RPMI7951 (cell line): ENCODE measurements around the gene ADCY2. TPM values are rescaled to one million over a fixed set of nuclear protein-coding genes. Genes with fewer than 3 reads are reported as not detected.
"Not testable (repeated sequence)": the region's sequence is repeated elsewhere in the genome, so short reads cannot be mapped to it uniquely, and the experiment has no call there.

Experiments
- DNase-seq: peaks from one replicate; pipeline ENCODE4 v3.0.0-alpha.2; 2012; ENCODE audit warnings: low read depth
- total RNA-seq: library from RNA; depleted of rRNA; stranded (reverse); fragments of >200 nt; shearing (Covaris generic); gene quantifications from 2 replicates; pipeline ENCODE4 v1.2.3, GENCODE V29; 2014

The ADCY2 gene
- total RNA-seq, 1 experiment from 2014 or later = under 0.01 TPM

DNA sequence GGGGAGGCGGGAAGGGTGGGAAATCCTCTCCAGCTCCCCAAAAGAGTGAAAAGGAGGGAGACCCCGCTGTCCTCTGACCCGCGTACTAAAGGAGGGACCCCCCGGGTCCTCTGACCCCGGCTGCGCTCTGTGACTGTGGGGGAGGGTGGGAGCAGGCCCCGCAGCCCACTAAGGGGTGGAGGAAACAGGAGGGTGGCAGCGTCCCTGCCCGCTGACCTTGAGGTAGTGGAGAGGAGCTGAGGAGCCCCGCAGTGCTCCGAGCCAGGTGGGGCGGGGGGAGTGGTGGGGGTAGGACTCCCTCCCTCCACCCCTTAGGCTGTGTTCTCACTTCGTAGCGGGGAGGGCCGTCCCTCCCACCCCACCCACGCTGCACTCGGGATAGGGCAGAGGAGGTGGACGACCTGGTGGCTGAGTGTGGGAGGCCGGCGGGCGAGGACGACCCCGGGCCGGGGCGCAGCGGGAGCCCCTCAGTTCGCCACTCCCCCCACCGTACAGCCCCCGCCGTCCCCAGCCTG lies 449 bp upstream of the ADCY2 start:
- no peak for DNase-seq

DNA sequence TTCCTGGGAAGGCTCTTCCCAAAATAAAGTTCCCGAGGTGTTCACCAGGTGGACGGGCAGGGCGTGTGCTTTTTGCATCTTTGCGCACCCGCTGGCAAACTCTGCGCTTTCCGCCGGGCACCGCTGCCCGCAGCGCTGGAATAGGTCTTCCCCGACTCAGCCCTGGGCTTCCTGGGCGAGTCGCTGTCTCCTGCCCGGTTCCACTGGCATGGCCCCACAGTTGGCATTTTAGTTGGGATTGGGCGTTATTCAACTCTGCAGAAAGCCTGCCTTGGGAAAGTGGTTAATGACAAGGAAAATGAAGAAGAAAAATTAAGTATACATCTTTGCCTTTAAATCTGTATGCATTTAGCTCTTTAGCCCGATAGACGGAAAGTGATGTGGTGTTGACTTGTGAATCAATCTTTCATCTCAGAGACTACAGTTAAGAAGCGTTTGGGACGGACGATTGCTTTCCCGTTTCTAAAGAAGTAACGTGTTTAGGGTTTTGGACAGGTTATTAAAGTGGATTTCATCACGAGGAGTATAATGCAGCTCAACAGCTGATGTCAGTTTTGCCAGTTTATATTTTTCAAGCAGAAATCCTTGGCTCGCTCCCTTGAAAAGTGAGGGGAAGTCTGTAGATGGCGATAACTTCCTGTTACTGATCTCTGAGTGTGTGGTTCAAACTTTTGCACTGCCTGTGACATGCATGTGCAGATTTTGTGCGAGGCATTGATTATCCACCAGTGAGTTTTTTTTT lies 946 bp downstream of the ADCY2 start:
- no peak for DNase-seq

DNA sequence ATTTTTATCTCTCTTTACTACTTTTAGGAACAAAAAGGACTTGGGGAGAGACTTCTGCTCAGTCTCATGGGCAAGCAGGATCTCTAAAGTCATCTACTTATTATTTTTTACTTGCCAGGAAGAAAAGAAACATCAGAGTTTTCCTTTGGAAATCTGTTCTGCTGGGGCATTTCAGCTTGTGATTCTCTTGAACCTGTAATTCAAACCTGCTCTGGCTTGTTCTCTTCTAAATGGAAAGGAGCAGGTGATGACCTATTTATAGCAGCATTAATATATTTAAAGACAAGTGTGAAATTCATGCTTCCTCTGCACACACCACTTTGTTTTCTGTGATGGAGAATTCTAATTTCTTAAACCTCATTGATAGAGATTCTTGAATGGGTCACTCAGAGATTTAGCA lies 2.0 kb downstream of the ADCY2 start:
- DNase-seq = no peak

DNA sequence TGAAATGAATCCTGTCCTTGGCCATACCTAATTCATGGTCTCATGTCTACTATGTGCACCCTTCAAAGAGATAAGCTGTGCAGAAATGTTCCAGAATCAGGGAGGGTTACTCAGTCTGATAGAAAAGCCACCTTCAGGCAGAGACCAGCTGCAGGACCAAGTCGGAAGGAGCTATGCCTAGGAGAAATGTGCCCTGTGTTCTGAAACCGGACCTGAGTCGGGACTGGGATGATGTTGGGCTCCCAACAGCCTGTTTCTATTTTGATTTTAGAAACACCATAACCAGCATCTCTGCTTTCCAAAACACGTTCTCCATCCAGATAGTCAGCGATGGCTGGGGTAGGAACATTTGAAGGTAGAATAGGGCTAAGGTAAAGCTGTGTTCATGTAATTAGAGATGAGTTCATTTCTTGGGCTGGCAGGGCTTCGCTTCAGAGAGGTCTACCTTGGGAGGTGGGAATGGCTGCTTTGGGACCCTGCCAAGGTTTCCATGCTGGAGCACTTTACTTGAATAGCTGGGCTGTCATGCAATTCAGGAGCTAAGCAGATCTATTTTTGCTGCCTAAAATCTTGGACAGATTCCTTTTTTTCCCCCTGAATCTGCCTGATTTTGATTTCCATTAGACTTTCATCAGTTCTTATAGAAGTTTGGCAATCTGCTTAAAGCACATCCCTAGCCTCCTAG lies 2.8 kb downstream of the ADCY2 start:
- DNase-seq = no peak

DNA sequence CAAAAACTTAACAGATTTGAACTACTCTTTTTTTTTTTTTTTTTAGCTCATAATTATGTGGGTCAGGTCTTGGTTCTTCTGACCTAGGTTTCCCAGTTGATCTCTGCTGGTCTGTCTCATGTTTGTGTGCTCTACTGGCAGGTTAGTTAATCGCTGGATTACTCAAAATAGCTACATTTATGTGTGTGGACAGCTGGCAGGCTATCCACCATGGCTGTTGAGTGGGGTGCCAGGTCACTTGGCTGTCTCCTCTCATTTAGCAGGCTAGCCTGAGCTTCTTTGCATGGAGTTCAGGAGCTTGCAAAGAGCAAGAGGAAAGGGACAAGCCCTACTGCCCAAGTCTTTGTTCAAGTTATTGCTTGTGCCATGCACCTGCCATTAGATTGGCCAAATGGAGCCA lies 9.3 kb downstream of the ADCY2 start:
- no peak for DNase-seq

DNA sequence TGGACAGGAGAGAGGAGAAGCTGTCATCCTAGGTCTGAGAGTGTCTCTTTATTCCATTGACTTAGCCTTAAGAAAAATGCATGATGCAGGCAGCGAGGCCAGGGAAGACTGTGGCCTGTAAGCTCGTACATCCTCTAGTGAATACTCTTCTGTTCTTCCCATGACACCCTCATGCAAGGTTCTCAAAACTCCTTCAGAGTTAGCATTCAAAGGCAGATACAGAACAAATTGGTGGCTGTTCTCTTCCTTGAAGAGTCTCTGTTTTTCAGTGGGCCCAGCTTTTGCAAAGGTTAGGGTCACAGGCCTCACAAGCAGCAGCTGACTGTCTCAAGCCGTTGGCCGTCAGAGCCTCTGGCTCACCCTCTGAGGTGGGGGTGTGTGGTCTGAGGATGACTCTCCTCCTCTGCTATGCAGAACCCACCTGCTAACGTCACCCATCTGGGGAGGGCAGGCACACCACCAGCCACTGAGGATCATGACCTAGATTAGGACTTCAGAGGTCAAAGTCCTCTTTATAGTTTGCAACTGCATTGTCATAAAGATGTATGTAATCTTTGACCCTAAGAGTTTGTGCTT lies 15.1 kb downstream of the ADCY2 start:
- DNase-seq = no peak

DNA sequence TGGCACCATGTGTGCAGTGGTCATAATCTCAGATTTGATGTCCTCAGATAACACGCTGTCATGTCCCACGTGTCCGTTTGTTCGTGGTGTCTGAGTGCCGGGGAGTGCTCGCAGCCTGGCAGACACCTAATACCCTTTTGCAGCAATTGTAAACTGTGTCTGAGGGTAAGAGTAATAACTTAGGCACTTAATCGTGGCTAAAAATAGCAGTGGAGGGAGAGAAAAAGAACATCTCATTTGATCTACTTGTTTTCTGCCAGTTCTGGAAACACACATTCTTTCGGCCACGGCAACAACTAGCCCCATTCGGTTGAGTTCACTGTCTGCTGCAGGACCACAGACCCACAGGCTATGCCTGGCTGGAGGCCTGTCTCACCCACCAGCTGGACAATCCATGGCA lies 16.5 kb downstream of the ADCY2 start:
- DNase-seq = no peak

DNA sequence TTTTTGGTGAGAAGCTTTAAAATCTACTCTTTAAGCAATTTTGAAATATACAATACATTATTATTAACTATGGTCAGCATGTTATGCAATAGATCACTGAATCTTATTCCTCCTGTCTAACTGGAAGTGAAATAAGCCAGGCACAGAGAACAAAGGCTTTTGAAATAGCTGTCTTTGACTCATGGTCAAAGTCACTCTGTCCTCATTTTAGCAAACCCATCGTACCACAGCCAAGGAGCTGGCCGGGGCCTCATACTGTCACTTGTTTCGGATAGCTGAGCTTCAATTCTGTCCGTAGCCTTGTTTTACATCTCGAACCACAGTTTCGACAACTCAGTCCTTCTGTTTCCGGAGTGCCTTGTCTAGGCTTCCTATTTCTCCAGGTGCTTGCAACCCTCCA lies 19.2 kb downstream of the ADCY2 start:
- DNase-seq = no peak

DNA sequence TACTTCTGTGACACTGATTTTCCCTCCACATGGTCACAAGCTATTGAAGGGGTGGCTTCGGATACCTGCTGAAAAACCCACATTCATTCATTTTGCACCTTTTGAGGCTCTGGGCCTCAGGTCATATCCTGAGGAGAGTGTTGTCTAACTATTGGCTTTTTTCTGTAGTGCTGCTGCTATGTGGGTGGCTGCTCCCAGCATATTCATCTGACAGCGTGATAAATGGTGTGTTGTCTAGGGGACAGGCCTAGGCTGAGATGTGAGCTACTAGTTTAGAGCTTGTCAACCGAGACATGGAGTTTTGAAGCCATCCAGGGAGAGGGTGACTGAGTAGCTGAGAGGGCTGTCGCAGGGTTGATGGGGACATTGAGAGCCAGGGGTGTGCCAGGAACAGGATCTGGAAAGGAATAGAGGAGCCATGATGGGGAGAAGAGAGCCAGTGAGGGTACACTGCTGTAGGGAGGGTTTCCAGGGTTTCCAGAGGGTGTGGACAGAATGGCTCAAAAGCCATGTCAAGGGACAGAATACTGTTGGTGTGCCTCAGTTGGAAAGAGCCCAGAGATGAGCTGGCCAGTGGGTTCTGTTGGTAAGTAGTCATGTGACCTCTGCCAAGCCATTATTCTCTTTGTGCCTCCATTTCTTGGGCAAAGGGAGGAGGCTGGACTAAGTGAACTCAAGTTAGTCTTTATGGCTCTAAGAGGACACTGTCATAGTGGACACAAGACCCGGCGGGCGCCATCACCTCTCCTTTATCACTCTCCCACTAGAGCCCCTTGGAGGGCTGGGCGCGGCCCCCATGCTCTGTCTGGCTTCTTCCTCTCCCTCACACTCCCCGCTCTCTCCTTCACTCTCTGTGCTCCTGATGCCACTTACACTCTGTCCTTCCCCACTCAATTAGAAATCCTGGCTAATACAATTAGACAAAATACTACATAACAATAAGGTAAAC lies 19.9 kb downstream of the ADCY2 start:
- no peak for DNase-seq

DNA sequence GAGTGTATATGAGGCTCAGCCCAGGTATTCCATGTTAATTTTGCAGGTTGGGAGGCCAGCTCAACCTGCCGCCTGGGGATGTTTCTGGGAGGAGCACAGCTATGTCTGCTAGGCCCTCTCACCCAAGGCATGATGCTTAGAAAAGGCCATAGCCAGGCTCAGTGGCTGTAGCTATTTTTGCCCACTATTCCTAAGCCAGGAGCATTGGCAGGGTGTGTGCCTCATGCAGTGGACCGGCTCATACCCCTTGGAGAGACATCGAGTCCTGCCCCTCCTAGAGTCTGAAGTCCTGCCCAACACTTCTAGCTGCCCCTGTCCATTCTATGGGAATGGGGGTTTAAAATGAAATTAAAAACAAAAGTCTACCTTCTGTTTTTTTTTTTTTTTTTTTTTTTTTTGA lies 22.3 kb downstream of the ADCY2 start:
- no peak for DNase-seq

DNA sequence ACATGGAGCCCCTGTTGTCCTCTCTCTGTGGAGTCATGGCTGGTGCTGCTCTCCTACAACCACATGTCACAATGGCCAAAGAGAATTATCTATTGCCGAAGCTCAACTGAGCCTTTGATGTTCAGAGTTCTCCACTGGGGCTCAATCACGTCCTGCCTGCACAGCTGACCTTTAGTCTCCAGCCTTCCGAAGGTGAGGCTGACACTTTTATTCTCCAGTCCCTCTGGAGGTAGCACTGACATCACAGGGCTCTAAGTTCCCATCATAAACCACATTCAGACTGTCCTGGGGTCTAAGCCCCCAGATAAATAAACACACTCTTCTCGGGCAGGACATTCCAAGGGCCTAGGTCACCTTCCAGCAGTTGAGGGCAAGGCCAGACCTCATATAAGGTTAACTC lies 23.4 kb downstream of the ADCY2 start:
- no peak for DNase-seq

DNA sequence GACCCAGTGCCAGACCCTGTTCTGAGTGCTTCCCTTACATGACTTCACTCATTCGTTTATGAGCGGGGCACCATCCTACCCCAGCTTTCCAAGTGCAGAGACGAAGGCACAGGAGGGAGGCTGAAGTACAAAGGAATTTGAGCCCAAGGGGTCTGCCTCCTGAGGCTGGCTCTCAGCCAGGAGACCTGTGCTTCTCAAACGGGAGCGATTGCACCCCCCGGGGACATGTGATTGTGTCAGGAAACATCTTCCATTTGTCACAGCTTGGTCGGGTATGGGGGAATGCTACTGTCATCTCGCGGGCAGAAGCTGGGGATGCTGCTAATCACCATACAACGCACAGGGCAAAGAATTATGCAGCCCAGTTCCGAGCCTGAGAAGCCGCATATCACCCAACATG lies 23.9 kb downstream of the ADCY2 start:
- no peak for DNase-seq

DNA sequence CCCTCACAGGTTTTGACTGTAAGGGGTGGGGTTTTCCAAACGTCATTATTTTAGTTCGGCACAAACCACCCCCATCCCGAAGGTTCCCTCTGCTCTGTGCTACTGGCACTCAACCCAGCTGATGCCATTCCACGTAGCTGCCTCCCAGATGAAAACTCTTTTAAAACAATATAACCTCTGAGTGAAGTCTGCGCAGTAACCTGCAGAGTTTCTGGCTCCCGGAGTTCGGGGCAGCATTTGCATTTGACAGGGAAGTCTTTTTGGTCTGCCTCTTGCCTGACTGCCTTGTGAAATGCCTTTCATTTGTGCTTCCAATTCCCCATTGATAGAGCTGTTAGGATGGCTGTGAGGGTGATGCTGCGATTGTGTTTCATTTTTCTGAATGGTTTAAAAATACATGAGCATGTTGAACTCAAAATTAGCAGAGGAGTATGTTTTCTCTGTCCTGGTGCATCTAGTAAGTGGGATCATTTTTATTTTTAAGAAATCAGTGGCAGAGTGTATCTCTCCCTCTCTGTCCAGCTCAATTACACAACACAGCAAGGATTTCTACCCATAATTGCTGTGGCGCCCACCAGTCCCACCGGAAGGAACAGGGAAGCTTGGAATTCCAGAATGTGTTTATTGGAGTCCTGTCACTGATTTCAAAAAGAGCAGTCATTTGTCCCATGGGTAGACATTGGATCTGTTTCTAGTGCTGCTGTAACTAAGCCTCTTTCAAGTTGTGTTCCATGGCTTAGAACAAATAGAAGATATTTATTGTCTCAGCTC lies 24.8 kb downstream of the ADCY2 start:
- DNase-seq = no peak

DNA sequence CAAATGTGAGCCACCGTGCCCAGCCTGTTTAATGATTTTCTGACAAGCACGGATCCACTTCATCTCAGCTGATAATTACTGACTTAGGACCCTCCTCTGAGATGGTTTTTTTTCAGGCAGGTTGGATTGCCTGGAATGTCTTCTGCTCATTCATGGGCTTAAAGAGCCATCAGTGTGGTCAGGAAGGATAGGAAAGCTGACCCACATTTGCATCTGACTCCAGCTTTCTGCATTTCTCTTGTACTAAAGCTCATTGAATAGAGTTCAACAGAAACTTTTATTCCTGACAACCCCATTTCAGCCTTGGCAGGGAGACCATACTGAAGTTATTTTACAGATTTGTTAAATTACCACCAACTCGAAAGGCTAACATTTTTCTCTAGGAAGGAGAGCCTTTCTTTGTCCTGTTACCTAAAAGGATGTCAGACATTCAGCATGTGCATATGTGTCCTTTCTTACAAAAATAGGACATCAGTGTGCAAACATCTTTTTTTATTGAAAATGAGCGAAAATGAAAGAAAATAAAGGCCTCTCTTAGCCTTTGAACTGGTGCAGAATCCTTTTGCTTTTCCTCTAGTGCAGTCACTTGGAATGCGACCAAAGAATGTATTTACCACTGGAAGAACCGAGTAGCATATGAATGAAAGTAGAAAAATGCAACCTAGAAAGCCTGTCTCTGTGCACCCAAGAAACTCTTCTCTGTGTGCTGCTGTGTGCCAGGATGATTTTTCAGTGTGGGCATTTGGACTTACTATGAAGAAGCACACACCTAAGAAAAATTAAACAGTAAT lies 26.6 kb downstream of the ADCY2 start:
- DNase-seq = no peak

DNA sequence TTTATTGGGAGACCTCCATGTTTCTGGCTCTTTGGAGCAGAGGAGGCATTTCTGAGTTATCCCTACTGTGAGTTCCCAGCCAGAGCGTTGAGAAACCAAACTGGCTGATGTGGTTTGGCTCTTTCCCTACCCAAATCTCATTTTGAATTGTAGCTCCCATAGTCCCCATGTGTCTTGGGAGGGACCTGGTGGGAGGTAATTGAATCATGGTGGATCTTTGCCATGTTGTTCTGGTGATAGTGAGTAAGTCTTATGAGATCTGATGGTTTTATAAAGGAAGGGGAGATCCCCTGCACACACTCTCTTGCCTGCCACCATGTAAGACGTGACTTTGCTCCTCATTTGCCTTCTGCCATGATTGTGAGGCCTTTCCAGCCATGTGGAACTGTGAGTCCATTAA lies 27.3 kb downstream of the ADCY2 start:
- DNase-seq = not testable (repeated sequence)

DNA sequence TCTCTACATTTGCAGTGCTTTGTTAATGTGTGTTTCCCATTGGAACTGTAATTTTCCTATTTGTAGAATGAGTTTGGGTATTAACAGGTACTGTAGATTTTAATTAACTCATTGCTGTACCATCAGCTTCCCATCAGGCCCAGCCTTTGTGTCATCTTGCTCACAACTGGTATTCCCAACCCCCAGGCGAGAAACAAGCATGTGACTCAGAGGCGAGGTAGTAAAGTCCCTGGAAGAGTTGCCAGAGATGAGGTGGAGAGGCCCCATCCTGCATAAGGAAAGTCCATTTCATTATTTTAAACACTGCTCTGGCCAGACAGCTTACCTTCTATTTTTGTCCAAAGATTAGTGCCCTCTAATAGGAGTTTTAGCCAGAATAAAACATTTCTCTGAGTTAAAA lies 29.9 kb downstream of the ADCY2 start:
- DNase-seq = no peak

DNA sequence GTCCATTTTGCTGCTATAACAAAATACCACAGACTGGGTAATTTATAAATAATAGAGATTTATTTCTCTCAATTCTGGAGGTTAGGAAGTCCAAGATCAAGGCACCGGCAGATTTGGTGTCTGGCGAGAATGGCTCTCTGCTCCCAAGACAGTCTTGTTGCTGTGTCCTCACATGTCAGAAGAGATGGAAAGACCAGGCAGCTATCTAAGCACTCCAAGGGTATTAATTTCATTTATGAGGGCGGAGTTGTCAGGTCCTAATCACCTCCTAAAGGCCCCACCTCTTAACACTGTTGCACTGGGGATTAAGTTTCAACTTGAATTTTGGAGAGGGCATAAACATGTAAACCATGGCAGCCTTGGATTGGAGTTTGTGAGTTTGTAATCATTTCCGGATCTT lies 30.3 kb downstream of the ADCY2 start:
- no peak for DNase-seq

DNA sequence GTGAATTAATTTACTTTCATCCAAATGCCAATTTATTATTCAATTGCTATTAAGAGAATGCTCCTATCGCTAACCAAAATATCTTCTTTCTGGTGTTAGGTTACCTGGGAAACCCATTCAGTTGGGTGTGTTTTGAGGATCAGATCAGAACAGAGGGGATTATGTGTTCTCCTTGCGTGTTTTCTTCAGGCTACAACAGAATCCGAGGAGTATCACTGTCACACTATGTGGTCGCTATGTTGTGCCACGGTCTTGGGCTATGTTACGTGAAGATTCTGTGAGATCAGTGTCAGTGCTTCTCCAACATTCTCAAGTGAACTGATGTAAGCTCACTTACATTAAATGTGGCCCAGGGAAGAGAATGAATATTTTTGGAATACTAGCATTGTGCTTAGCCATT lies 39.0 kb downstream of the ADCY2 start:
- DNase-seq = no peak

DNA sequence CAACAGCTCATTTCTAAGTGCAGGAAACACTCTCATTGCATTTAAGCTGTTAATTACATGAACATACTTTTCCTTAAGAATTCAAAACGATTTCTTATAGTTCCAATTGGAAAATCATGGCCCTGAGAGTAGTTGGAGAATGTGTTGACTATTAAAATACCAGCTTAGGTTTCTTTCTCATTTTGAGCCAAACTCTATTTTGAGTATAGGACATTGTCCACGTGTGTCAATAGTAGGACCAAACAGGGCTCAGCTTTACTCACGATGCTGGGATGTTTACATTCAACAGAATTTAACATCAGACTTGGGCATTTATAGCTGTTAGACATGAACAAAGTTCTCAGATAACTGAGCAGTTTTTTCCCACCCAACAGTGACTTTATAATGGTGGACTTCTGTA lies 39.6 kb downstream of the ADCY2 start:
- no peak for DNase-seq

DNA sequence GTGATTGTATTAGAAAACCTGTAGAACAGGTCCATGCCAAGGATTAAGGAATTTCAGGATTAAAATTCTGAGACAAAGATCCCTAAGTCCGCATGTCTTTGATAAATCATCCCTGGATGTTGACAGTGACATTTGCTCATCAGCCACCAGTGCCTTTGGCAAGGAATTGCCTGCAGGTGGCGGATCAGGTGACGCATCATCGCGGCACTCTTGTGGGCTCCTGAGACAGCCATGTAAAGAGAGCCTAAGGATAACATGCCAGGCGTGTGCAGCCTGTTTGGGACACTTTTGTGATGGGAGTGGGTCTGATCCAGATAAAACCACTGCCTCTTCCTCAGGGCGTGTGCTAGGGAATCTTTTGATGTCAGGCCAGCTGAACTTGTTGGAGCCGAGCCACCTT lies 40.6 kb downstream of the ADCY2 start:
- DNase-seq = no peak
